ENCODE measurements around the gene SLC46A3. TPM values are rescaled to one million over a fixed set of nuclear protein-coding genes. Genes with fewer than 3 reads are reported as not detected.

Gene SLC46A3
- total RNA-seq (2022) = 6.4 and 8.1 TPM in 2 replicates
- percentile 65 among the genes with signal in this experiment for Bru-seq, nascent RNA
- percentile 77 among the genes with signal in this experiment for BruChase-seq, experiment 1, labeled RNA remaining after a 6-hour chase
- percentile 75 among the genes with signal in this experiment for BruChase-seq, experiment 2, labeled RNA remaining after a 2-hour chase
- long read RNA-seq, transcript SLC46A3-201 (6 exons, 3,173 nt) = major isoform, 9 of 16 reads
- long read RNA-seq, partial matches to known transcripts = 3 of 16 reads
- long read RNA-seq, other reads (novel, unspliced or antisense) = 4 of 16 reads

- POLR2A ChIA-PET = interaction anchor here (0.6 to 4.7 kb wide), 19 partner anchors 9 to 632 kb away, joined by 3 to 29 read pairs (median 3); partner anchors contain the start of gene POMP
- Mint-ChIP-seq H3K36me3 (ENCODE audit: insufficient read depth, unreplicated experiment) (peaks cover 3% of the 10 kb centered on the region), H3K27me3 (ENCODE audit: insufficient read depth, unreplicated experiment) (no peaks in the 10 kb centered on the region), H3K4me1 (ENCODE audit: insufficient read depth, unreplicated experiment) (peaks cover 33% of the 10 kb centered on the region), H3K4me3 (ENCODE audit: unreplicated experiment) (peak within 1 kb of the TSS; percentile 81), H3K9me3 (ENCODE audit: unreplicated experiment) (no peaks in the 10 kb centered on the region), H3K27ac (ENCODE audit: low read depth, unreplicated experiment) (peak within 1 kb of the TSS; percentile 93)
- intact Hi-C loops (cut with micrococcal nuclease) = loop anchor here (1.0 to 5.0 kb wide), 3 partner anchors 35 to 78 kb away; no protein-coding TSS in a partner anchor
- peak; percentile 96 for DNase-seq (ENCODE audit: unreplicated experiment)
- TF ChIP-seq CTCF (IDR thresholded peaks at IDR 0.05; ENCODE audit: unreplicated experiment) = no peak
- BruUV-seq (replicated peaks) = no TSS peak
- CTCF ChIA-PET = interaction anchor here (0.5 to 1.1 kb wide), 4 partner anchors 13 to 79 kb away, joined by 3 to 4 read pairs (median 4); no protein-coding TSS in a partner anchor
These were observed at the start of gene SLC46A3 for GRCh38 chr13:28718543-28719226. TSS of gene SLC46A3 (minus strand) at chr13:28718970. CDS start at chr13:28717998, 972 bp downstream.

GRCh38 chr13:28763887-28764286 is 45.1 kb upstream of the SLC46A3 start:
- no peak for DNase-seq (ENCODE audit: unreplicated experiment)
- intact Hi-C loops (cut with micrococcal nuclease) = no loop called here
- no peak for TF ChIP-seq CTCF (IDR thresholded peaks at IDR 0.05; ENCODE audit: unreplicated experiment)

GRCh38 chr13:28761586-28761985 is 42.8 kb upstream of the SLC46A3 start:
- ChIA-PET POLR2A (no interaction called here), CTCF (no interaction called here)
- no peak for TF ChIP-seq CTCF (IDR thresholded peaks at IDR 0.05; ENCODE audit: unreplicated experiment)

More at GRCh38 chr13:28763887-28764286, 45.1 kb upstream of the SLC46A3 start:
- Mint-ChIP-seq H3K27ac (ENCODE audit: low read depth, unreplicated experiment) (no peak overlapping the region), H3K4me3 (ENCODE audit: unreplicated experiment) (no peak overlapping the region), H3K9me3 (ENCODE audit: unreplicated experiment) (no peaks in the 10 kb centered on the region), H3K4me1 (ENCODE audit: insufficient read depth, unreplicated experiment) (no peaks in the 10 kb centered on the region), H3K27me3 (ENCODE audit: insufficient read depth, unreplicated experiment) (no peaks in the 10 kb centered on the region), H3K36me3 (ENCODE audit: insufficient read depth, unreplicated experiment) (peaks cover 4% of the 10 kb centered on the region)
- no TSS peak for BruUV-seq (replicated peaks)
- POLR2A ChIA-PET = no interaction called here
- CTCF ChIA-PET = interaction anchor here (0.5 to 0.6 kb wide), 2 partner anchors 12 to 704 kb away, joined by 3 to 4 read pairs; no protein-coding TSS in a partner anchor

GRCh38 chr13:28755546-28755870 is 36.7 kb upstream of the SLC46A3 start:
- H3K9me3 Mint-ChIP-seq (ENCODE audit: unreplicated experiment) = peaks cover 8% of the 10 kb centered on the region
- DNase-seq (ENCODE audit: unreplicated experiment) = no peak
- H3K36me3 Mint-ChIP-seq (ENCODE audit: insufficient read depth, unreplicated experiment) = peaks cover 12% of the 10 kb centered on the region
- ChIA-PET POLR2A (no interaction called here), CTCF (interaction anchor here (0.7 kb wide), 2 partner anchors 12 to 28 kb away, joined by 3 to 5 read pairs; no protein-coding TSS in a partner anchor)
- no TSS peak for BruUV-seq (replicated peaks)
- intact Hi-C loops (cut with micrococcal nuclease) = no loop called here
- no peak for TF ChIP-seq CTCF (IDR thresholded peaks at IDR 0.05; ENCODE audit: unreplicated experiment)
- no peaks in the 10 kb centered on the region for H3K27me3 Mint-ChIP-seq (ENCODE audit: insufficient read depth, unreplicated experiment)
- no peak overlapping the region for H3K4me3 Mint-ChIP-seq (ENCODE audit: unreplicated experiment)
- H3K4me1 Mint-ChIP-seq (ENCODE audit: insufficient read depth, unreplicated experiment) = peaks cover 15% of the 10 kb centered on the region
- H3K27ac Mint-ChIP-seq (ENCODE audit: low read depth, unreplicated experiment) = no peak overlapping the region

More at GRCh38 chr13:28761586-28761985, 42.8 kb upstream of the SLC46A3 start:
- DNase-seq (ENCODE audit: unreplicated experiment) = peak; percentile 12
- H3K36me3 Mint-ChIP-seq (ENCODE audit: insufficient read depth, unreplicated experiment) = peaks cover 6% of the 10 kb centered on the region
- H3K27ac Mint-ChIP-seq (ENCODE audit: low read depth, unreplicated experiment) = no peak overlapping the region
- intact Hi-C loops (cut with micrococcal nuclease) = no loop called here
- H3K9me3 Mint-ChIP-seq (ENCODE audit: unreplicated experiment) = no peaks in the 10 kb centered on the region
- no peak overlapping the region for H3K4me3 Mint-ChIP-seq (ENCODE audit: unreplicated experiment)
- H3K4me1 Mint-ChIP-seq (ENCODE audit: insufficient read depth, unreplicated experiment) = no peaks in the 10 kb centered on the region
- no TSS peak for BruUV-seq (replicated peaks)
- no peaks in the 10 kb centered on the region for H3K27me3 Mint-ChIP-seq (ENCODE audit: insufficient read depth, unreplicated experiment)

All from MCF 10A (cell line).